A673 (cell line): ENCODE measurements around the gene G6PD. TPM values are rescaled to one million over a fixed set of nuclear protein-coding genes. Genes with fewer than 3 reads are reported as not detected.

Source experiments
- BruUV-seq: library from RNA; stranded (reverse); fragments of 400-500 nt; replicated peaks from 2 replicates; lab custom pipeline; 2021; lab: Mats Ljungman, UMichigan
- CTCF ChIA-PET: fragments of 300-600 bp; sonication (Branson Sonifier 250); formaldehyde crosslinking; loops from one replicate; lab custom pipeline; 2022; ENCODE audit warnings: antibody characterized with exemption; lab: Charles Lee
- POLR2A ChIA-PET: fragments of 300-600 bp; sonication (Branson Sonifier 250); formaldehyde crosslinking; loops from one replicate; lab custom pipeline; 2022; ENCODE audit warnings: antibody characterized with exemption; ENCODE audit not compliant: low non-redundant PET; lab: Charles Lee
- DNase-seq: peaks from one replicate; pipeline ENCODE4 v3.0.0-alpha.2; 2015; ENCODE audit warnings: low spot score
- H3K27ac ChIP-seq: fragments of 200-600 bp; sonication (generic); 2 replicates; pipeline ENCODE4 v1.5.1; 2016; ENCODE audit warnings: mixed run types, low read depth, mild to moderate bottlenecking, mixed read lengths, antibody characterized with exemption, low read length; ENCODE audit not compliant: poor library complexity, severe bottlenecking
- H3K27me3 ChIP-seq: fragments of 200-600 bp; sonication (generic); replicated peaks from 2 replicates; pipeline ENCODE4 v1.6.1; 2017; ENCODE audit warnings: mixed run types, low read depth, mild to moderate bottlenecking, mixed read lengths, antibody characterized with exemption, low read length; ENCODE audit not compliant: insufficient read depth, poor library complexity
- H3K36me3 ChIP-seq: fragments of 200-600 bp; sonication (generic); 2 replicates; pipeline ENCODE4 v1.6.1; 2016; ENCODE audit warnings: mixed run types, mild to moderate bottlenecking, mixed read lengths, antibody characterized with exemption, low read length; ENCODE audit not compliant: insufficient read depth, poor library complexity, severe bottlenecking
- H3K4me1 ChIP-seq: fragments of 200-600 bp; sonication (generic); 2 replicates; pipeline ENCODE4 v1.6.1; 2017; ENCODE audit warnings: mixed run types, mild to moderate bottlenecking, mixed read lengths, antibody characterized with exemption, low read length; ENCODE audit not compliant: insufficient read depth, poor library complexity, severe bottlenecking
- H3K4me3 ChIP-seq: fragments of 200-600 bp; sonication (generic); 2 replicates; pipeline ENCODE4 v1.5.1; 2016; ENCODE audit warnings: low read depth, mixed run types, mild to moderate bottlenecking, mixed read lengths, low read length; ENCODE audit not compliant: poor library complexity, severe bottlenecking
- H3K9me3 ChIP-seq: fragments of 200-600 bp; sonication (generic); 2 replicates; pipeline ENCODE4 v1.6.1; 2016; ENCODE audit warnings: mixed run types, low read depth, mild to moderate bottlenecking, mixed read lengths, antibody characterized with exemption, low read length; ENCODE audit not compliant: poor library complexity, severe bottlenecking
- CTCF ChIP-seq: fragments of 300-800, 200-600 bp; sonication (generic); conservative IDR thresholded peaks from 2 replicates; pipeline ENCODE4 v1.5.1; 2017; ENCODE audit warnings: low read depth, mild to moderate bottlenecking, antibody characterized with exemption, low read length, moderate library complexity, mixed read lengths
- EZH2 ChIP-seq: fragments of 200-600 bp; sonication (generic); IDR thresholded peaks from 2 replicates; pipeline ENCODE4 v1.6.1; 2017; ENCODE audit warnings: borderline replicate concordance, low read depth, mild to moderate bottlenecking, mixed read lengths, antibody characterized with exemption, low read length; ENCODE audit not compliant: poor library complexity, severe bottlenecking
- intact Hi-C: fragments of 100-400 bp; cut with micrococcal nuclease; formaldehyde crosslinking; loops from one replicate; pipeline ENCODE4 v1.10.0; 2022; ENCODE audit not compliant: unreplicated experiment
- total RNA-seq: library from RNA; stranded (reverse); gene quantifications from 2 replicates; pipeline ENCODE4 v1.2.3, GENCODE V29; 2021

Gene G6PD
- total RNA-seq, 1 experiment from 2014 or later = 203 TPM

DNA sequence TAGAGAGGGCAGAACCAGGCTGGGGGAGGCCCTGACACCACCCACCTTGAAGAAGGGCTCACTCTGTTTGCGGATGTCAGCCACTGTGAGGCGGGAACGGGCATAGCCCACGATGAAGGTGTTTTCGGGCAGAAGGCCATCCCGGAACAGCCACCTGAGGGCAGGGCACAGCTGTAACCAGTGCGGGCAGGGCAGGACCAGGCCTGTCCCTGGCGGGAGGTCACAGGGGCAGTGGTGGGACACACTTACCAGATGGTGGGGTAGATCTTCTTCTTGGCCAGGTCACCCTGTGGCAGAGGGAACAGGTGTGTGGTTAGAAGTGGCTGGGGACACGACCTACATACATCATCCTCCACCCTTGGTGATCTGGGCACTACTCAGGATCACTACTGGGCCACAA is 10.8 kb downstream of the G6PD start:
- no TSS peak for BruUV-seq
- H3K27ac ChIP-seq = no peak overlapping the region
- no peak for TF ChIP-seq CTCF
- no peak for TF ChIP-seq EZH2
- intact Hi-C loops = loop anchor here (1.0 to 10.0 kb wide), 4 partner anchors 164 to 1581 kb away; partner anchors contain the start of gene RENBP
- H3K4me1 ChIP-seq = peaks cover 4% of the 10 kb centered on the region
- no peaks in the 10 kb centered on the region for H3K27me3 ChIP-seq
- ChIA-PET POLR2A (no interaction called here), CTCF (no interaction called here)
- DNase-seq = no peak
- H3K4me3 ChIP-seq = no peak overlapping the region
- H3K9me3 ChIP-seq = no peaks in the 10 kb centered on the region
- H3K36me3 ChIP-seq = peaks cover 16% of the 10 kb centered on the region

DNA sequence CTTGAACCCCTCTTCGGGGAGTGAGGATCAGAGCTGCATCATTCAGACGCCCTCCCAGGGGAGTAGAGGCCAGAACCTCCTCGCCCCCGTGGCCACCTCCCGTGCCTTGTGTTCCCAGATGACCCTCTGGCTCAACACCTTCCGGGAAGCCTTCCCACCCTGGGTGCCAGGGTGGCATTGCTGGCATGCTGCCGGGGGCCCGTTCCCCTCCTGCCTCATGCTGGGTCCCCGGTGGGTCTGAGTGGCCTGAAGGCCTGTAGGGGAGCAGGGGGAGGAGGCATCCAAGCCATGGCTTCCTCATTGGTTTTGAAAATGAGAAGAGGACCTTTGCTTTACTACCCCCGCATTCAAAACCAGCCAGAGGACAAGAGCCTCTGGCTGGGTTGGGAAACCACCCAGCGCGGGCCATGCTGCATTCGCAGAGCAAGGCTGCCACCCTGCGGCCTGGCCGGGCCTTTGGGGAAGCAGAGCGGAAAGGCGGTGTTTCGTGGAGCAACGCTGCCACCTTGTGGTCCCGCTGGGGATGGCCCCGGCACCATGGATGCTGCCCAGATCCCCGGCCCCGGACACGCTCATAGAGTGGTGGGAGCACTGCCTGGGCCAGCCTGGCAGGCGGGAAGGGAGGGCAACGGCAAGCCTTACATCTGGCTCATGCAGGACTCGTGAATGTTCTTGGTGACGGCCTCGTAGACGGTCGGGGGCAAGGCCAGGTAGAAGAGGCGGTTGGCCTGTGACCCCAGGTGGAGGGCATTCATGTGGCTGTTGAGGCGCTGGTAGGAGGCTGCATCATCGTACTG is 11.9 kb downstream of the G6PD start:
- POLR2A ChIA-PET = no interaction called here
- Histone ChIP-seq H3K4me1 (peaks cover 4% of the 10 kb centered on the region), H3K4me3 (no peak overlapping the region), H3K36me3 (peaks cover 16% of the 10 kb centered on the region), H3K27me3 (no peaks in the 10 kb centered on the region), H3K27ac (no peak overlapping the region), H3K9me3 (no peaks in the 10 kb centered on the region)
- intact Hi-C loops = loop anchor here (1.0 to 10.0 kb wide), 4 partner anchors 162 to 1580 kb away; partner anchors contain the start of gene RENBP
- BruUV-seq = no TSS peak
- CTCF ChIA-PET = no interaction called here
- DNase-seq = peak; percentile 92
- TF ChIP-seq CTCF (peak; percentile 100), EZH2 (no peak)

- peaks cover 16% of the 10 kb centered on the region for H3K36me3 ChIP-seq
- peaks cover 4% of the 10 kb centered on the region for H3K4me1 ChIP-seq
- no peak for TF ChIP-seq EZH2
- TF ChIP-seq CTCF = no peak
- ChIA-PET CTCF (no interaction called here), POLR2A (no interaction called here)
- no peak overlapping the region for H3K27ac ChIP-seq
- intact Hi-C loops = loop anchor here (10.0 kb wide), 2 partner anchors 588 to 1578 kb away; partner anchors contain the start of gene RENBP
- BruUV-seq = no TSS peak
- H3K4me3 ChIP-seq = no peak overlapping the region
- no peaks in the 10 kb centered on the region for H3K9me3 ChIP-seq
- no peak for DNase-seq
- H3K27me3 ChIP-seq = no peaks in the 10 kb centered on the region
Measured at GRCh38 chrX:154532690-154533089, 14.0 kb downstream of the G6PD start.
